Brain microvascular endothelial cell (primary cell): Measurements from ENCODE around the gene NXNL1.
"Not testable (repeated sequence)": the region's sequence is repeated elsewhere in the genome, so short reads cannot be mapped to it uniquely, and the experiment has no call there.

Source experiments
- DNase-seq: peaks from one replicate; pipeline ENCODE4 v3.0.0-alpha.2; 2020
- H3K27ac ChIP-seq: fragments of 250-450 bp; sonication (Bioruptor Pico); 2 replicates; pipeline ENCODE4 v1.5.1; 2020; ENCODE audit warnings: mild to moderate bottlenecking, moderate library complexity
- H3K27me3 ChIP-seq: fragments of 250-450 bp; sonication (Bioruptor Pico); replicated peaks from 2 replicates; pipeline ENCODE4 v1.5.1; 2020; ENCODE audit warnings: mild to moderate bottlenecking
- H3K36me3 ChIP-seq: fragments of 250-450 bp; sonication (Bioruptor Pico); replicated peaks from 2 replicates; pipeline ENCODE4 v1.5.1; 2020; ENCODE audit warnings: mild to moderate bottlenecking
- H3K4me3 ChIP-seq: 2 replicates; pipeline ENCODE4 v1.5.1; 2011; ENCODE audit warnings: low read depth, mild to moderate bottlenecking, control low read depth, low read length, moderate library complexity
- CTCF ChIP-seq: IDR thresholded peaks from 2 replicates; pipeline ENCODE4 v1.5.1; 2011; ENCODE audit warnings: low read depth, mild to moderate bottlenecking, moderate library complexity, low read length, control low read depth, inconsistent platforms; ENCODE audit errors: missing control alignments
- in situ Hi-C: cut with HindIII; loops from 2 replicates; pipeline ENCODE4 v1.10.0; 2017; ENCODE audit warnings: low sequenced_read_pairs, low pct_ligation_motif_present

NXNL1 gene

GRCh38 chr19:17482877-17483604 is 22.3 kb upstream of the NXNL1 start:
- in situ Hi-C loops: no loop called here
- H3K36me3 ChIP-seq: no peaks in the 10 kb centered on the region
- DNase-seq: no peak
- H3K4me3 ChIP-seq: no peak overlapping the region
- H3K27me3 ChIP-seq: no peaks in the 10 kb centered on the region
- H3K27ac ChIP-seq: no peak overlapping the region
- no peak for TF ChIP-seq CTCF

- no peak for TF ChIP-seq CTCF
Observed at GRCh38 chr19:17481986-17482385, 21.3 kb upstream of the NXNL1 start.

GRCh38 chr19:17479325-17479791 is 18.6 kb upstream of the NXNL1 start:
- H3K27ac ChIP-seq: peak overlapping the region; percentile 69
- TF ChIP-seq CTCF: no peak
- DNase-seq: peak; percentile 81
- in situ Hi-C loops: no loop called here
- no peaks in the 10 kb centered on the region for H3K36me3 ChIP-seq
- no peak overlapping the region for H3K4me3 ChIP-seq
- no peaks in the 10 kb centered on the region for H3K27me3 ChIP-seq

More at GRCh38 chr19:17481986-17482385, 21.3 kb upstream of the NXNL1 start:
- Histone ChIP-seq H3K36me3 (no peaks in the 10 kb centered on the region), H3K4me3 (no peak overlapping the region), H3K27ac (no peak overlapping the region), H3K27me3 (no peaks in the 10 kb centered on the region)
- in situ Hi-C loops: no loop called here
- no peak for DNase-seq

GRCh38 chr19:17475541-17476115 is 14.9 kb upstream of the NXNL1 start:
- no peak for TF ChIP-seq CTCF
- no peaks in the 10 kb centered on the region for H3K36me3 ChIP-seq
- no peak overlapping the region for H3K27ac ChIP-seq
- no peak overlapping the region for H3K4me3 ChIP-seq
- peak; percentile 24 for DNase-seq
- H3K27me3 ChIP-seq: no peaks in the 10 kb centered on the region
- in situ Hi-C loops: no loop called here

GRCh38 chr19:17475011-17475540 is 14.3 kb upstream of the NXNL1 start:
- H3K36me3 ChIP-seq, H3K4me3 ChIP-seq, H3K27ac ChIP-seq, H3K27me3 ChIP-seq, DNase-seq, in situ Hi-C loops: not testable (repeated sequence)

GRCh38 chr19:17473041-17473440 is 12.3 kb upstream of the NXNL1 start:
- in situ Hi-C loops: no loop called here
- H3K36me3 ChIP-seq: no peaks in the 10 kb centered on the region
- no peak for TF ChIP-seq CTCF
- H3K27ac ChIP-seq: no peak overlapping the region
- no peaks in the 10 kb centered on the region for H3K27me3 ChIP-seq
- DNase-seq: peak; percentile 75
- H3K4me3 ChIP-seq: no peak overlapping the region
